ENCODE measurements around the gene ASB10. TPM values are rescaled to one million over a fixed set of nuclear protein-coding genes. Genes with fewer than 3 reads are reported as not detected.

The ASB10 gene
- polyA plus RNA-seq, 3 donors = not detected

DNA sequence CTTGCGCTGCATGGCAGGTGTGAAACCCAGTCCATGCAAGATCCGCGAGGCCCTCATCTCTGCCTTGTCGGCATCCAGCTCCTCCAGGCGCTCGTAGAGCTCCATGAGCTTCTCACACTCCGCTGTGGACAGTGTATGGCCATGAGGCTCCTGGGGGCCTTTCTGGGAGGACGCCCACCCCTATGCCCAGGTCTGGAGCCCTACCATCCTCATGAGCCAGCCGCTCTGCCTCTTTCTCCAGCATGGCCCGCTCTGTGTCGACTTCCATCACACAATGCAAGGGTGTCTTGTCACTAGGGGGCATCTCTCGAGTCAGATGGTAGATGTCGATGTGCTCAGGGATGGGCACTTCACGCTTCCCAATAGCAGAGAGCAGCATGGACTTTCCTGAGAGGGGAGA, 36.7 kb upstream of the ASB10 start:
- Histone ChIP-seq H3K79me2 (ENCODE audit: insufficient read depth, low read length) (peaks cover 19% of the 10 kb centered on the region), H3K4me3 (replicated peaks in 1 of 3; ENCODE audit: low read depth in 2 of 3, low read length in 3 of 3) (no peak overlapping the region), H3K27ac (ENCODE audit: low read depth in 1 of 2, low read length in 2 of 2) (no peak overlapping the region), H3K4me2 (replicated peaks; ENCODE audit: extremely low read depth, low read length, poor library complexity, severe bottlenecking) (no peak overlapping the region), H3K9me3 (replicated peaks in 1 of 2; ENCODE audit: control insufficient read depth in 1 of 2, insufficient read depth in 1 of 2, low read length in 2 of 2) (no peaks in the 10 kb centered on the region), H3K9ac (ENCODE audit: insufficient read depth, low read length, poor library complexity, severe bottlenecking) (no peak overlapping the region), H3K27me3 (ENCODE audit: control insufficient read depth in 2 of 2, insufficient read depth in 2 of 2, low read length in 2 of 2) (no peaks in the 10 kb centered on the region), H4K20me1 (ENCODE audit: insufficient read depth, low read length) (no peaks in the 10 kb centered on the region), H2AFZ (ENCODE audit: insufficient read depth, low read depth, low read length, poor library complexity, severe bottlenecking) (no peak overlapping the region), H3K36me3 (replicated peaks in 1 of 2; ENCODE audit: control insufficient read depth in 1 of 2, insufficient read depth in 2 of 2, low read length in 2 of 2) (peaks cover 46 to 64% of the 10 kb centered on the region in 2 donors), H3K4me1 (ENCODE audit: control insufficient read depth in 1 of 2, insufficient read depth in 2 of 2, low read length in 2 of 2) (peaks cover 23 to 27% of the 10 kb centered on the region in 2 donors)
- intact Hi-C loops (cut with micrococcal nuclease) = loop anchor here in 1 of 2 donors (10.0 kb wide), 1 partner anchor 291 kb away; the partner anchor contains the start of gene RHEB
- Mint-ChIP-seq H3K4me3 (no peak overlapping the region), H3K9me3 (peaks cover 0 to 2% (median 0%) of the 10 kb centered on the region in 7 donors), H3K27me3 (ENCODE audit: low read depth in 3 of 3) (no peaks in the 10 kb centered on the region), H3K36me3 (peaks cover 54 to 66% of the 10 kb centered on the region in 2 donors), H3K27ac (peak overlapping the region in 1 of 7 donors; percentile 58), H3K4me1 (peaks cover 27% of the 10 kb centered on the region)
- WGBS (ENCODE audit: insufficient coverage) = 96% methylated on average over 12 of the region's 14 CpGs
- DNase-seq = no peak
- TF ChIP-seq, protein P1, sequence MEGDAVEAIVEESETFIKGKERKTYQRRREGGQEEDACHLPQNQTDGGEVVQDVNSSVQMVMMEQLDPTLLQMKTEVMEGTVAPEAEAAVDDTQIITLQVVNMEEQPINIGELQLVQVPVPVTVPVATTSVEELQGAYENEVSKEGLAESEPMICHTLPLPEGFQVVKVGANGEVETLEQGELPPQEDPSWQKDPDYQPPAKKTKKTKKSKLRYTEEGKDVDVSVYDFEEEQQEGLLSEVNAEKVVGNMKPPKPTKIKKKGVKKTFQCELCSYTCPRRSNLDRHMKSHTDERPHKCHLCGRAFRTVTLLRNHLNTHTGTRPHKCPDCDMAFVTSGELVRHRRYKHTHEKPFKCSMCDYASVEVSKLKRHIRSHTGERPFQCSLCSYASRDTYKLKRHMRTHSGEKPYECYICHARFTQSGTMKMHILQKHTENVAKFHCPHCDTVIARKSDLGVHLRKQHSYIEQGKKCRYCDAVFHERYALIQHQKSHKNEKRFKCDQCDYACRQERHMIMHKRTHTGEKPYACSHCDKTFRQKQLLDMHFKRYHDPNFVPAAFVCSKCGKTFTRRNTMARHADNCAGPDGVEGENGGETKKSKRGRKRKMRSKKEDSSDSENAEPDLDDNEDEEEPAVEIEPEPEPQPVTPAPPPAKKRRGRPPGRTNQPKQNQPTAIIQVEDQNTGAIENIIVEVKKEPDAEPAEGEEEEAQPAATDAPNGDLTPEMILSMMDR (IDR thresholded peaks at IDR 0.05) = no peak

DNA sequence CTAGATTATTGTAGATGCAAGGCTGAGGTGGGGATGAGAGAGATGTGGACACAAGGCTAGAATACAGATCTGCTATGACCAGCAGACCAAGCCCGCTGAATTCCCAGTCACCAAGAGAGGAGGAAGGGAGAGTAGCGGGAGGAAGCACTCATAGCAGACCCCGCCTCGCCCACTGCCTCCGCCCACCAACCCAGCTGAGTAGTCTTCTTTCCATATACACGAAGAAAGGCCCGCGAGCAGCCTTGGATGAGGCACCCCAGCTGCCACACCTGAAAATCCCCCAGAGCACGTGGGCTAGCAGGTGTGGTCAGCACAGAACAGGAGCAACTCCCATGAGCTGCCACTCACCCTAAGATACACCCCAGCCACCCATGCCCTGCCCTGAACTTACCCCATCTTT, 31.1 kb upstream of the ASB10 start:
- intact Hi-C loops (cut with micrococcal nuclease) = no loop called here
- Histone ChIP-seq H3K9me3 (replicated peaks in 1 of 2; ENCODE audit: control insufficient read depth in 1 of 2, insufficient read depth in 1 of 2, low read length in 2 of 2) (no peaks in the 10 kb centered on the region), H3K4me2 (replicated peaks; ENCODE audit: extremely low read depth, low read length, poor library complexity, severe bottlenecking) (no peak overlapping the region), H3K36me3 (replicated peaks in 1 of 2; ENCODE audit: control insufficient read depth in 1 of 2, insufficient read depth in 2 of 2, low read length in 2 of 2) (peaks cover 82 to 100% of the 10 kb centered on the region in 2 donors), H3K4me3 (replicated peaks in 1 of 3; ENCODE audit: low read depth in 2 of 3, low read length in 3 of 3) (no peak overlapping the region), H3K4me1 (ENCODE audit: control insufficient read depth in 1 of 2, insufficient read depth in 2 of 2, low read length in 2 of 2) (no peaks in the 10 kb centered on the region), H3K9ac (ENCODE audit: insufficient read depth, low read length, poor library complexity, severe bottlenecking) (no peak overlapping the region), H2AFZ (ENCODE audit: insufficient read depth, low read depth, low read length, poor library complexity, severe bottlenecking) (no peak overlapping the region), H3K27me3 (ENCODE audit: control insufficient read depth in 2 of 2, insufficient read depth in 2 of 2, low read length in 2 of 2) (no peaks in the 10 kb centered on the region), H3K27ac (ENCODE audit: low read depth in 1 of 2, low read length in 2 of 2) (no peak overlapping the region), H3K79me2 (ENCODE audit: insufficient read depth, low read length) (no peaks in the 10 kb centered on the region), H4K20me1 (ENCODE audit: insufficient read depth, low read length) (no peaks in the 10 kb centered on the region)
- H3K4me1 Mint-ChIP-seq = no peaks in the 10 kb centered on the region
- H3K27ac Mint-ChIP-seq = no peak overlapping the region
- DNase-seq = no peak
- peaks cover 0 to 2% (median 0%) of the 10 kb centered on the region in 7 donors for H3K9me3 Mint-ChIP-seq
- 96% methylated on average over 6 of the region's 9 CpGs for WGBS (ENCODE audit: insufficient coverage)
- no peak overlapping the region for H3K4me3 Mint-ChIP-seq
- peaks cover 83 to 96% of the 10 kb centered on the region in 2 donors for H3K36me3 Mint-ChIP-seq
- TF ChIP-seq, protein P1 (IDR thresholded peaks at IDR 0.05) = no peak
- H3K27me3 Mint-ChIP-seq (ENCODE audit: low read depth in 3 of 3) = peaks cover 0 to 3% (median 0%) of the 10 kb centered on the region in 3 donors

Data from CD14-positive monocyte (primary cell).